Esophagus (tissue), 2 donors: Measurements from ENCODE around the gene ADARB2. TPM values are rescaled to one million over a fixed set of nuclear protein-coding genes. Genes with fewer than 3 reads are reported as not detected.

Experiments used
- H3K27ac ChIP-seq, 2 donors: one replicate each; pipeline ENCODE4 v1.5.1; 2013; ENCODE audit warnings: low read depth in 2 of 2, mild to moderate bottlenecking in 2 of 2, inconsistent platforms in 1 of 2, low read length in 1 of 2, moderate library complexity in 1 of 2
- H3K27me3 ChIP-seq, 2 donors: one replicate each; pipeline ENCODE4 v1.6.1; 2013; ENCODE audit warnings: low read length in 2 of 2, control low read depth in 1 of 2, mild to moderate bottlenecking in 1 of 2; ENCODE audit not compliant: insufficient read depth in 2 of 2, control insufficient read depth in 1 of 2
- H3K36me3 ChIP-seq, 2 donors: one replicate each; pipeline ENCODE4 v1.6.1; 2013; ENCODE audit warnings: low read length in 1 of 2; ENCODE audit not compliant: control insufficient read depth in 2 of 2, insufficient read depth in 2 of 2
- H3K4me1 ChIP-seq, 2 donors: one replicate each; pipeline ENCODE4 v1.6.1; 2013; ENCODE audit warnings: low read length in 1 of 2; ENCODE audit not compliant: control insufficient read depth in 2 of 2, insufficient read depth in 2 of 2
- H3K4me3 ChIP-seq, 2 donors: one replicate each; pipeline ENCODE4 v1.5.1; 2013; ENCODE audit warnings: low read length in 2 of 2, mild to moderate bottlenecking in 2 of 2, low read depth in 1 of 2, moderate library complexity in 1 of 2
- H3K9me3 ChIP-seq, 2 donors: one replicate each; pipeline ENCODE4 v1.6.1; 2013; ENCODE audit warnings: mild to moderate bottlenecking in 2 of 2, low read depth in 1 of 2, low read length in 1 of 2, moderate library complexity in 1 of 2; ENCODE audit not compliant: control insufficient read depth in 2 of 2, insufficient read depth in 1 of 2
- WGBS, 2 donors: extraction: QIAGEN DNeasy Blood & Tissue Kit; methylation state at CpG; one replicate each; pipeline ENCODE4 v1.1.7; 2013; 5-methylcytosine and 5-hydroxymethylcytosine counted together
- polyA plus RNA-seq, 2 donors: library from polyadenylated mRNA; stranded (reverse); fragments of 200-250 nt; gene quantifications; one replicate each; pipeline ENCODE4 v1.2.3, GENCODE V29; 2013
- donor health status: healthy with polysubstance abuse.
- donor health status: Bipolar disorder and iron deficiency.

Gene ADARB2
- polyA plus RNA-seq, 2 donors: 0.33 to 0.65 TPM

GRCh38 chr10:1488970-1489548 is 248.3 kb downstream of the ADARB2 start:
- Histone ChIP-seq H3K36me3 (no peaks in the 10 kb centered on the region), H3K9me3 (no peaks in the 10 kb centered on the region), H3K27ac (no peak overlapping the region), H3K4me3 (no peak overlapping the region), H3K27me3 (no peaks in the 10 kb centered on the region), H3K4me1 (no peaks in the 10 kb centered on the region)
- 83 to 84% methylated on average over 20 of the region's 20 CpGs for WGBS, 2 donors

DNA sequence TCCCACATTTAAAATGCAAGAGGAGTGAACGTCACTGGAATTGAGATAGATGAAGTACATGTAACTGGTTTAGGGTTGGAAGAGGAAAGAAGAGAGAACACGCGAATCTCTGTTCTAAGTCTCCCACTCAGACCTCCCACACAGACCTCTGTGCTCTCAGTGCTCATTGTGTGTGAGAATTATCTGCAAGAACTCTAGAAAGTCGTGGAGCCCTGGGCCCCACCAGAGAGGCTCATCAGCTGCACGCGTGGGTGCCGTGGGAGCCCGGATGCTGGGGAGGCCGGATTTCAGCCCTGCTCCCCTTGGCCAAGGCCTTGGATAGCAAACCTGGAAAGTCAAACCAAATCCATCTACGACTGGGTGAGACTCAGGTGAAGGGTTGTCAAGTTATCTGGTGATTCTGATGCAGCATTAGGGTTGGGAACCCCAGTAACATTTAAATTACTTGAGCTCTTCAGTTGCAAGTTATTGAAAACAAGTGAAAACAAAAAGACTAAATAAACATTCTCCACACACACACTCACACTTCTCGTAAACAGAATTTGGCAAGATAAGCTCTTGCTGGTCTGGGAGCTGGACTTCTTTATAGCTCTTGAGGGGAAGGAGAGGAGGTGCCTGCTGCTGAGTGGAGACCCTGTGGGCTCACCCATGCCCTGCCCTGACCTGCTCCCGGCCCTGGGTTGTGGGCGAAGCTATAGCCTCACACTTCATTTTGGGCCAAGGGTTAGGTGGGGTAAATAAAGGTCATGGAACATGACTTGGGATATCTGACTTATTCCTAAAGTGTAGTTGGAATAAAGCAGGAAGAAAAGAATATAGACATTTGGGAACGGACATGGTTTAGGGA is 250.3 kb downstream of the ADARB2 start:
- Histone ChIP-seq H3K27me3 (no peaks in the 10 kb centered on the region), H3K36me3 (no peaks in the 10 kb centered on the region), H3K4me1 (no peaks in the 10 kb centered on the region), H3K9me3 (no peaks in the 10 kb centered on the region), H3K27ac (no peak overlapping the region), H3K4me3 (no peak overlapping the region)
- 84% methylated on average over 14 of the region's 14 CpGs for WGBS, 2 donors

DNA sequence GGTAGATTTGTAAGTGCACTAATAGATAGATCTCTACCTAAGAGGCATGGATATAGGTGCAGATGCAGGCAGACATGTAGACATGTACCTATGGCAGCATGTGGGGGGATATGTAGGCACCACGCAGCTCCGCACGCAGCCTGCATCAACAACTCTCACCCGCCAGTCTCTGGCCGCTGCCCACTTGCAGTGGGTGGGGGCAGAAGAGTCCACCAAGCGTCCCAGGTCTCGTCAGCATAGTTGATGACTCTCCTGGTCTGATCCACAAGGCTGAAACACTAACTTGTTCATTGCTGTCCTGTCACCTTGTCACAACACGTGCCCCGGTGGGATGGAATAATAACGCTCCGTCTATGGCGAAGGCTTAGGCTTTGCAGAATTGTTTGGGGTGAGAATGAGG is 252.0 kb downstream of the ADARB2 start:
- H3K9me3 ChIP-seq: no peaks in the 10 kb centered on the region
- H3K27me3 ChIP-seq: no peaks in the 10 kb centered on the region
- no peak overlapping the region for H3K4me3 ChIP-seq
- WGBS, 2 donors: 90 to 95% methylated on average over 12 of the region's 12 CpGs
- H3K27ac ChIP-seq: no peak overlapping the region
- no peaks in the 10 kb centered on the region for H3K4me1 ChIP-seq
- H3K36me3 ChIP-seq: no peaks in the 10 kb centered on the region

DNA sequence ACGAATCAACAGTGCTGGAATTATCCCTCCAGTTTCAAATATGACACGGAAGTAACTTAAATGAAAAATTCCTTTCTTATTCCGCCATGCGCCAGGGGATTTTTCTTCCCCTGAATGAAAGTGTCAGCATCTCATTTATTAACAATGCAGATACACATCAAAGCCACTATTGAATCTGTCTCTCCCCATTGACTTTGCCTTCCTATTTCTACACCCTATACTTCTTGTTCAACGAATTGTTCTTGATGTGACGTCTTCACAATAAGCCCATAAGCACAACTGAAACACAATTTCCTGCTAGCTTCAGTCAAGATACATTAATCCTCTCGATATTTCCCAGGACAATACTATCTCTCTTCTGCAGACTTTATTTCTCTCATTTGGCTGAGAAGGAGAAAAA is 253.5 kb downstream of the ADARB2 start:
- H3K36me3 ChIP-seq: no peaks in the 10 kb centered on the region
- no peaks in the 10 kb centered on the region for H3K9me3 ChIP-seq
- H3K27me3 ChIP-seq: no peaks in the 10 kb centered on the region
- no peak overlapping the region for H3K4me3 ChIP-seq
- no peaks in the 10 kb centered on the region for H3K4me1 ChIP-seq
- H3K27ac ChIP-seq: no peak overlapping the region
- 39% methylated on average over 7 of the region's 7 CpGs for WGBS, 2 donors

- Histone ChIP-seq H3K4me3 (no peak overlapping the region), H3K4me1 (no peaks in the 10 kb centered on the region)
- WGBS, 2 donors: 42 to 49% methylated on average over 10 of the region's 10 CpGs
Measured at GRCh38 chr10:1483246-1483645, 254.1 kb downstream of the ADARB2 start.

DNA sequence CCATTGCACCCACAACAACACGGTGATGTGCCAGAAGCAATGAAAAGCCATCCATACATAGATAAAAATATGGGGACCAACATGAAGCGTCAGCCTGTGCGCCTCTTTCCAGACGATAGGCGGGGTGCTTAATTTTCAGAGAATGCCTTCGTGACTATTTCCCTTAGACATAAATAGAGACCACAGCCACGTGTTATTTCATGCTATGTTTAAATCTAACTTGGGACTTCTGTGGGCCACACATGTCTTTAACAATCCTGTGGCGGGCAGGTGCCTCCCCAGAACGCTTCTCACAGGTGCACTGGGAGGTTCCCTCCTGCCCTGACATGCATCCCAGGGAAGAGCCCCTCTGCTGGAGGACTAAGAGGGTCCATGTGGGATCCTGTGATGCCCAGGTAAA is 259.7 kb downstream of the ADARB2 start:
- no peak overlapping the region for H3K27ac ChIP-seq
- H3K4me1 ChIP-seq: no peaks in the 10 kb centered on the region
- no peaks in the 10 kb centered on the region for H3K27me3 ChIP-seq
- WGBS, 2 donors: 90 to 92% methylated on average over 9 of the region's 9 CpGs
- H3K36me3 ChIP-seq: no peaks in the 10 kb centered on the region
- no peak overlapping the region for H3K4me3 ChIP-seq
- H3K9me3 ChIP-seq: no peaks in the 10 kb centered on the region

More at GRCh38 chr10:1483246-1483645, 254.1 kb downstream of the ADARB2 start:
- H3K9me3 ChIP-seq: no peaks in the 10 kb centered on the region
- H3K27ac ChIP-seq: no peak overlapping the region
- no peaks in the 10 kb centered on the region for H3K36me3 ChIP-seq
- no peaks in the 10 kb centered on the region for H3K27me3 ChIP-seq

GRCh38 chr10:1476455-1476803 is 260.9 kb downstream of the ADARB2 start:
- no peaks in the 10 kb centered on the region for H3K9me3 ChIP-seq
- H3K27ac ChIP-seq: no peak overlapping the region
- H3K4me3 ChIP-seq: no peak overlapping the region
- no peaks in the 10 kb centered on the region for H3K27me3 ChIP-seq
- WGBS, 2 donors: 67 to 72% methylated on average over 13 of the region's 13 CpGs
- no peaks in the 10 kb centered on the region for H3K36me3 ChIP-seq
- H3K4me1 ChIP-seq: no peaks in the 10 kb centered on the region

- no peak overlapping the region for H3K4me3 ChIP-seq
- H3K36me3 ChIP-seq: no peaks in the 10 kb centered on the region
- no peaks in the 10 kb centered on the region for H3K27me3 ChIP-seq
- H3K4me1 ChIP-seq: no peaks in the 10 kb centered on the region
- H3K27ac ChIP-seq: no peak overlapping the region
- 27 to 34% methylated on average over 6 of the region's 6 CpGs for WGBS, 2 donors
- H3K9me3 ChIP-seq: no peaks in the 10 kb centered on the region
Measured at GRCh38 chr10:1475771-1476454, 261.4 kb downstream of the ADARB2 start.

- Histone ChIP-seq H3K4me1 (no peaks in the 10 kb centered on the region), H3K27ac (no peak overlapping the region), H3K4me3 (no peak overlapping the region), H3K36me3 (no peaks in the 10 kb centered on the region), H3K9me3 (no peaks in the 10 kb centered on the region), H3K27me3 (no peaks in the 10 kb centered on the region)
- WGBS, 2 donors: 51 to 52% methylated on average over 13 to 16 of the region's 16 CpGs
Measured at GRCh38 chr10:1475098-1475591, 262.2 kb downstream of the ADARB2 start.
